HG02973 (cell line): Measurements from ENCODE around the gene VPS37B.
"Not testable (repeated sequence)": the region's sequence is repeated elsewhere in the genome, so short reads cannot be mapped to it uniquely, and the experiment has no call there.

Experiments
- ATAC-seq: cut with Tn5 transposase; IDR thresholded peaks from one replicate; pipeline ENCODE4 v1.9.1; 2021; ENCODE audit warnings: moderate library complexity; ENCODE audit not compliant: unreplicated experiment

VPS37B gene

GRCh38 chr12:122895704-122896636 lies at the start of gene VPS37B:
Gene VPS37B, minus strand, starts transcription at chr12:122896124. Its CDS starts 62 bp downstream, at chr12:122896062.
- peak; percentile 49 for ATAC-seq

GRCh38 chr12:122944605-122945592 lies 49.0 kb upstream of the VPS37B start:
- ATAC-seq, result no peak

GRCh38 chr12:122943196-122943595 lies 47.3 kb upstream of the VPS37B start:
- ATAC-seq, result no peak

- ATAC-seq, result no peak
Measured at GRCh38 chr12:122942637-122943036, 46.7 kb upstream of the VPS37B start.

- ATAC-seq, result not testable (repeated sequence)
Measured at GRCh38 chr12:122941351-122941750, 45.4 kb upstream of the VPS37B start.

- no peak for ATAC-seq
Measured at GRCh38 chr12:122939125-122939524, 43.2 kb upstream of the VPS37B start.

GRCh38 chr12:122937622-122938091 lies 41.7 kb upstream of the VPS37B start:
- no peak for ATAC-seq

- no peak for ATAC-seq
Measured at GRCh38 chr12:122935318-122935717, 39.4 kb upstream of the VPS37B start.

- no peak for ATAC-seq
Measured at GRCh38 chr12:122934722-122935121, 38.8 kb upstream of the VPS37B start.

GRCh38 chr12:122932207-122932606 lies 36.3 kb upstream of the VPS37B start:
- ATAC-seq, result no peak

GRCh38 chr12:122929812-122930211 lies 33.9 kb upstream of the VPS37B start:
- no peak for ATAC-seq

GRCh38 chr12:122929148-122929538 lies 33.2 kb upstream of the VPS37B start:
- no peak for ATAC-seq

- no peak for ATAC-seq
Measured at GRCh38 chr12:122928404-122929147, 32.7 kb upstream of the VPS37B start.

GRCh38 chr12:122927756-122928403 lies 32.0 kb upstream of the VPS37B start:
- no peak for ATAC-seq

- ATAC-seq, result no peak
Measured at GRCh38 chr12:122921917-122922316, 26.0 kb upstream of the VPS37B start.

GRCh38 chr12:122920687-122921086 lies 24.8 kb upstream of the VPS37B start:
- ATAC-seq, result no peak

- ATAC-seq, result no peak
Measured at GRCh38 chr12:122918827-122919226, 22.9 kb upstream of the VPS37B start.

- no peak for ATAC-seq
Measured at GRCh38 chr12:122917507-122918121, 21.7 kb upstream of the VPS37B start.

- no peak for ATAC-seq
Measured at GRCh38 chr12:122909442-122910288, 13.7 kb upstream of the VPS37B start.
